SJCRH30 (cell line): ENCODE measurements around the gene TMEM25. TPM values are rescaled to one million over a fixed set of nuclear protein-coding genes. Genes with fewer than 3 reads are reported as not detected.
A peak's percentile ranks its signal among the peaks of the same experiment; 100 is the strongest.
"Not testable (repeated sequence)": the region's sequence is repeated elsewhere in the genome, so short reads cannot be mapped to it uniquely, and the experiment has no call there.

Source experiments
- DNase-seq, 2 experiments: peaks; one replicate each; pipeline ENCODE4 v3.0.0-alpha.2; 2015 to 2020
- H3K27ac ChIP-seq: fragments of 250-450 bp; sonication (Bioruptor Pico); 2 replicates; pipeline ENCODE4 v1.5.1; 2020; ENCODE audit warnings: mild to moderate bottlenecking, moderate library complexity
- H3K27me3 ChIP-seq: fragments of 250-450 bp; sonication (Bioruptor Pico); 2 replicates; pipeline ENCODE4 v1.5.1; 2020; ENCODE audit warnings: mild to moderate bottlenecking, moderate library complexity
- H3K36me3 ChIP-seq: fragments of 250-450 bp; sonication (Bioruptor Pico); 2 replicates; pipeline ENCODE4 v1.5.1; 2020; ENCODE audit warnings: mild to moderate bottlenecking, moderate library complexity
- H3K4me1 ChIP-seq: fragments of 250-450 bp; sonication (Bioruptor Pico); 2 replicates; pipeline ENCODE4 v1.5.1; 2020; ENCODE audit warnings: mild to moderate bottlenecking, moderate library complexity
- H3K4me3 ChIP-seq: fragments of 250-450 bp; sonication (Bioruptor Pico); 2 replicates; pipeline ENCODE4 v1.5.1; 2020; ENCODE audit warnings: mild to moderate bottlenecking, moderate library complexity
- H3K9me3 ChIP-seq: fragments of 250-450 bp; sonication (Bioruptor Pico); replicated peaks from 2 replicates; pipeline ENCODE4 v1.5.1; 2020; ENCODE audit warnings: mild to moderate bottlenecking, moderate library complexity
- total RNA-seq: library from RNA; depleted of rRNA; stranded (reverse); fragments of >200 nt; shearing (Covaris generic); gene quantifications from 2 replicates; pipeline ENCODE4 v1.2.3, GENCODE V29; 2014; rRNA removed

Gene TMEM25
- 8.5 and 8.7 TPM in 2 replicates for total RNA-seq

DNA sequence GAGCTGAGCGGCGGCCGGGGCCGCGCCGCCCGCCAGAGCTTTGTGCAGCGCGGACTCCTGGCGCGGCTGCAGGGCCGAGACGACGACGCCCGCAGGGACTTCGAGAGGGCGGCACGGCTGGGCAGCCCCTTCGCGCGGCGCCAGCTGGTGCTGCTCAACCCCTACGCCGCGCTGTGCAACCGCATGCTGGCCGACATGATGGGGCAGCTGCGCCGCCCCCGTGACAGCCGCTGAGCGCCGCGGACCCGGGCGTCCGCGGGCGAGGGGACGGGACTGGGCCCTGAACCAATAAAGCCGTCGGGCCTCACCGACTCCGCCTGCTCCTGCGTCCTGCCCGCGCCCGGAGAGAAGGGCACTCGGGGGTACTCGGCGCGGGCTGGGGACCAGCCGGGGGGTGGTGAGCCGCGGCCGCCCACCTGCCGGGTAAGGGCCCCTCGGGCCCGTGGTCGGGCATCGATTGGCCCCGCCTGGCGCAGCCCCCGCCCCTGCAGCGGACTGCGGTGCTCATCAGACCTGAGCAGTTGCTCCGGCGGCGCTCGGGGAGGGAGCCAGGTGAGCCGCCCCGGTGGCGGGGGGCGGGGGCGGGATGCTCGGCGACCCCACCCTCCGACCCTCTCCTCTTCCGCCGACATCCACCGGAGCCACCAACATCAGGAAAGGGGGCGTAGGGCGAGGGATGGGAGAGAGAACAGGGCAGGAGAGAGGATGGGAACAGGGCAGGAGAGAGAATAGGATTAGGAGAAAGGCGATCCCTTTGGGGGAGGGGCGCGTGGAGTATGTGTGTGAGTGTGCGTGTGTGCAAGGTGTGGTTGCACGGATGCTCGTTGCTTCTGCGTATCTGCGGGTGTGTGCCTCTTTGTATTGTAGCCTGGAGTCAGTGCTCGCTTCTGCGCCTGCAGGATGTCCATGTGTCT lies at the start of gene TMEM25:
Gene TMEM25 (plus strand): TSS at position 510 of the 914 bp plus-strand sequence. CDS start 610 bp downstream, outside the sequence.
- H3K9me3 ChIP-seq: no peaks in the 10 kb centered on the region
- H3K27me3 ChIP-seq: no peaks in the 10 kb centered on the region
- peaks cover 14% of the 10 kb centered on the region for H3K4me1 ChIP-seq
- peak within 1 kb of the TSS; percentile 79 for H3K4me3 ChIP-seq
- peak; percentile 67 to 69 for DNase-seq
- no peaks in the 10 kb centered on the region for H3K36me3 ChIP-seq
- H3K27ac ChIP-seq: peak within 1 kb of the TSS; percentile 87

DNA sequence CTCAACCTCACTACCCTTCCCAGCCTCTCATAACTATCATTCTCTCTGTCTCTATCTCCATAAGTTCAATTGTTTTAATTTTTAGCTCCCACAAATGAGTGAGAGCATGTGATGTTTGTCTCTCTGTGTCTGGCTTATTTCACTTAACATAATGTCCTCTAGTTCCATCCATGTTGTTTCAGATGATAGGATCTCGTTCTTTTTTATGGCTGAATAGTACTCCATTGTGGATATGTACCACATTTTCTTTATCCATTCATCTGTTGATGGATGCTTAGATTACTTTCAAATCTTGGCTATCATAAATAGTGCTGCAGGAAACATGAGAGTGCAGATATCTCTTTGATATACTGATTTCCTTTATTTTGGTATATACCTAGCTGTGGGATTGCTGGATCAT lies 49.8 kb upstream of the TMEM25 start:
- DNase-seq, H3K27me3 ChIP-seq, H3K4me3 ChIP-seq, H3K27ac ChIP-seq, H3K9me3 ChIP-seq, H3K4me1 ChIP-seq: not testable (repeated sequence)
- H3K36me3 ChIP-seq: peaks cover 48% of the 10 kb centered on the region

DNA sequence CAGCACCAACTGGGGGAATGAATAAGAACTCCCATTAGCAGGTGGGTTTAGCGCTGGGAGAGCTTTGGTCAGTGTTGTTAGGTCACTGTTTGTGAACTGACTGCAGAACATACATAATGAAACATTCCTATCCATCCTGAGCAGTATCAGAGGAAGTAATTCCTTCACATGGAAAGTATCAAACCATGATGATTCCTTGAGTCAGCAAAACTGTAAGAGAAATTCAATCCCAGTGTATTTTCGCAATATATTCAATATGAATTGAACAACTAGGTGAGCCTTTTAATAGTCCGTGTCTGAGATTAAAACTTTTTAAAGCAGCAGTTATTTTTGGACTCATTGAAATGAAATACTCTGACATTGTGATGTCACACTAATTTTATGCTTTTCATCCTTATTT lies 46.6 kb upstream of the TMEM25 start:
- Histone ChIP-seq H3K27ac (no peak overlapping the region), H3K36me3 (peaks cover 33% of the 10 kb centered on the region), H3K4me3 (no peak overlapping the region), H3K27me3 (no peaks in the 10 kb centered on the region), H3K9me3 (no peaks in the 10 kb centered on the region), H3K4me1 (no peaks in the 10 kb centered on the region)
- DNase-seq: no peak

GRCh38 chr11:118485273-118485672 lies 45.7 kb upstream of the TMEM25 start:
- Histone ChIP-seq H3K27me3 (no peaks in the 10 kb centered on the region), H3K27ac (no peak overlapping the region), H3K4me3 (no peak overlapping the region), H3K36me3 (peaks cover 38% of the 10 kb centered on the region), H3K9me3 (no peaks in the 10 kb centered on the region), H3K4me1 (no peaks in the 10 kb centered on the region)
- DNase-seq: no peak

DNA sequence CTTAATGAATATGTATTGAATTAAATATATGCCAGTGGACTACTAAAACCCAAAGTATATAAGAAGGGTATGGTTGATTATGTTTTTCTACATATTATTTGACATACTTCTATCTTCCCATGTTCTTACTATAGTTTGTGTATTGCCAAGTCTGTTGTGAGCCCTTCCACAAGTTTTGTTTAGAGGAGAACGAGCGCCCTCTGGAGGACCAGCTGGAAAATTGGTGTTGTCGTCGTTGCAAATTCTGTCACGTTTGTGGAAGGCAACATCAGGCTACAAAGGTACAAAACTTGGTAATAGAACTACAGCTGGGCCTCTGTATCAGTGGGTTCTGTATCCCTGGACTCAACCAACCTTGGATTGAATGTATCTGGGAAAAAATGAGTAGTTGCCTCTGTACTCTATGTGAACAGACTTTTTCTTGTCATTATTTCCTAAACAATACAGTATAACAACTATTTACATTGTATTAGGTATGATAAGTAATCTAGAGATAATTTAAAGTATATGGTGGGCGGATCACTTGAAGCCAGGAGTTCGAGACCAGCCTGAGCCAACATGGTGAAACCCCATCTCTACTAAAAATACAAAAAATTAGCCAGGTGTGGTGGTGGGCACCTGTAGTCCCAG lies 42.4 kb upstream of the TMEM25 start:
- peaks cover 37% of the 10 kb centered on the region for H3K36me3 ChIP-seq
- H3K4me1 ChIP-seq: no peaks in the 10 kb centered on the region
- H3K27ac ChIP-seq: no peak overlapping the region
- peak; percentile 41 to 73 for DNase-seq
- no peaks in the 10 kb centered on the region for H3K27me3 ChIP-seq
- H3K4me3 ChIP-seq: no peak overlapping the region
- H3K9me3 ChIP-seq: no peaks in the 10 kb centered on the region

GRCh38 chr11:118491041-118491440 lies 40.0 kb upstream of the TMEM25 start:
- no peaks in the 10 kb centered on the region for H3K9me3 ChIP-seq
- no peak overlapping the region for H3K27ac ChIP-seq
- no peaks in the 10 kb centered on the region for H3K27me3 ChIP-seq
- no peak overlapping the region for H3K4me3 ChIP-seq
- DNase-seq: no peak
- peaks cover 50% of the 10 kb centered on the region for H3K36me3 ChIP-seq
- no peaks in the 10 kb centered on the region for H3K4me1 ChIP-seq

DNA sequence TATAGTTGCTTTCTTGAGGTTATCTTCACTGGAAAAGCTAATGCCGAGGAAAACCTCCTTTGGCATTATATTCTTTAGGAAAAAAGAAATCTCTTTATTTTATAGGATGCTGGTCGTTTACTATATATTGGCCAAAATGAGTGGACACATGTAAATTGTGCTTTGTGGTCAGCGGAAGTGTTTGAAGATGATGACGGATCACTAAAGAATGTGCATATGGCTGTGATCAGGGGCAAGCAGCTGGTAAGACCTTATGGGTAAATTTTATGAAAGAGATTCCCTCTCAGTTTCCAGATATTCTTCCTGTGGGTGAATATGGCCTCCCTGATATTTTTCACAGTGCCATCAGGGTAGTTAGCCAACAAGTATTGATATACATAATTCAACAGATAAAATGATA lies 33.2 kb upstream of the TMEM25 start:
- H3K36me3 ChIP-seq: peaks cover 77% of the 10 kb centered on the region

GRCh38 chr11:118503216-118503615 lies 27.8 kb upstream of the TMEM25 start:
- no peak overlapping the region for H3K27ac ChIP-seq
- no peak overlapping the region for H3K4me3 ChIP-seq
- no peak for DNase-seq
- no peaks in the 10 kb centered on the region for H3K27me3 ChIP-seq
- H3K36me3 ChIP-seq: peaks cover 78% of the 10 kb centered on the region
- H3K9me3 ChIP-seq: no peaks in the 10 kb centered on the region
- no peaks in the 10 kb centered on the region for H3K4me1 ChIP-seq

More for the DNA sequence above, 33.2 kb upstream of the TMEM25 start:
- DNase-seq: peak; percentile 12 to 24
- Histone ChIP-seq H3K27ac (0 out of 2 replicates have a peak overlapping the region, but pooled peaks have one; percentile 12), H3K4me3 (no peak overlapping the region), H3K27me3 (no peaks in the 10 kb centered on the region), H3K4me1 (peaks cover 2% of the 10 kb centered on the region), H3K9me3 (no peaks in the 10 kb centered on the region)

GRCh38 chr11:118511601-118512000 lies 19.4 kb upstream of the TMEM25 start:
- Histone ChIP-seq H3K27me3 (no peaks in the 10 kb centered on the region), H3K4me1 (no peaks in the 10 kb centered on the region), H3K27ac (no peak overlapping the region), H3K4me3 (no peak overlapping the region), H3K36me3 (peaks cover 35% of the 10 kb centered on the region), H3K9me3 (no peaks in the 10 kb centered on the region)
- no peak for DNase-seq

- Histone ChIP-seq H3K27me3 (no peaks in the 10 kb centered on the region), H3K4me1 (no peaks in the 10 kb centered on the region), H3K4me3 (no peak overlapping the region), H3K36me3 (peaks cover 20% of the 10 kb centered on the region), H3K9me3 (no peaks in the 10 kb centered on the region), H3K27ac (no peak overlapping the region)
- DNase-seq: no peak
Observed at GRCh38 chr11:118514103-118514502, 16.9 kb upstream of the TMEM25 start.

- no peak for DNase-seq
- Histone ChIP-seq H3K27me3 (no peaks in the 10 kb centered on the region), H3K4me3 (no peak overlapping the region), H3K36me3 (peaks cover 13% of the 10 kb centered on the region; the same call in 1 of the 2 replicates), H3K4me1 (peaks cover 15% of the 10 kb centered on the region), H3K9me3 (no peaks in the 10 kb centered on the region), H3K27ac (no peak overlapping the region)
Observed at GRCh38 chr11:118519549-118519948, 11.4 kb upstream of the TMEM25 start.

- Histone ChIP-seq H3K27me3 (no peaks in the 10 kb centered on the region), H3K9me3 (no peaks in the 10 kb centered on the region), H3K36me3 (peaks cover 13% of the 10 kb centered on the region; the same call in 1 of the 2 replicates), H3K4me1 (peaks cover 31% of the 10 kb centered on the region), H3K4me3 (no peak overlapping the region), H3K27ac (no peak overlapping the region)
- DNase-seq: no peak
Observed at GRCh38 chr11:118521892-118522311, 9.1 kb upstream of the TMEM25 start.

- no peaks in the 10 kb centered on the region for H3K27me3 ChIP-seq
- peak; percentile 12 to 38 for DNase-seq
- peaks cover 13% of the 10 kb centered on the region; the same call in 1 of the 2 replicates for H3K36me3 ChIP-seq
Observed at GRCh38 chr11:118522571-118523072, 8.4 kb upstream of the TMEM25 start.

DNA sequence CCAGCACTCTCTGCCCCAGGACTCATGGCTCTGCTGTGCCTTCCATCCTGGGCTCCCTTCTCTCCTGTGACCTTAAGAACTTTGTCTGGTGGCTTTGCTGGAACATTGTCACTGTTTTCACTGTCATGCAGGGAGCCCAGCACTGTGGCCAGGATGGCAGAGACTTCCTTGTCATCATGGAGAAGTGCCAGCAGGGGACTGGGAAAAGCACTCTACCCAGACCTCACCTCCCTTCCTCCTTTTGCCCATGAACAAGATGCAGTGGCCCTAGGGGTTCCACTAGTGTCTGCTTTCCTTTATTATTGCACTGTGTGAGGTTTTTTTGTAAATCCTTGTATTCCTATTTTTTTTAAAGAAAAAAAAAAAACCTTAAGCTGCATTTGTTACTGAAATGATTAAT lies 6.6 kb upstream of the TMEM25 start:
- peak in 1 of 2 experiments; percentile 18 for DNase-seq
- H3K36me3 ChIP-seq: peaks cover 11% of the 10 kb centered on the region; the same call in 1 of the 2 replicates

More at GRCh38 chr11:118522571-118523072, 8.4 kb upstream of the TMEM25 start:
- Histone ChIP-seq H3K4me3 (no peak overlapping the region), H3K4me1 (peaks cover 31% of the 10 kb centered on the region), H3K27ac (no peak overlapping the region), H3K9me3 (no peaks in the 10 kb centered on the region)

More for the DNA sequence above, 6.6 kb upstream of the TMEM25 start:
- peak overlapping the region; percentile 49 for H3K27ac ChIP-seq
- no peak overlapping the region for H3K4me3 ChIP-seq
- H3K9me3 ChIP-seq: no peaks in the 10 kb centered on the region
- H3K27me3 ChIP-seq: no peaks in the 10 kb centered on the region
- peaks cover 35% of the 10 kb centered on the region for H3K4me1 ChIP-seq
